Vagina (tissue), 2 donors: Measurements from ENCODE around the gene SLC18B1.

Experiments used
- POLR2A ChIP-seq, 2 donors: fragments of 450-650 bp; IDR thresholded peaks; one replicate each; pipeline ENCODE4 v1.6.1; 2017; ENCODE audit warnings: antibody characterized with exemption in 2 of 2, mild to moderate bottlenecking in 2 of 2, moderate library complexity in 2 of 2
- POLR2AphosphoS5 ChIP-seq, 2 donors: sonication (generic); formaldehyde crosslinking; IDR thresholded peaks; one replicate each; pipeline ENCODE4 v1.9.0; 2017; ENCODE audit warnings: antibody characterized with exemption in 2 of 2, mild to moderate bottlenecking in 2 of 2, low read depth in 1 of 2; ENCODE audit not compliant: insufficient read depth in 1 of 2
- TF ChIP-seq, protein P1 (sequence below), 3 experiments: fragments of 450-650 bp in 2 of 3; fragments of 200-600 bp in 1 of 3; sonication (generic) in 1 of 3; IDR thresholded peaks; one replicate each; pipeline ENCODE4 v1.5.1; 2017 to 2019; ENCODE audit warnings: antibody characterized with exemption in 3 of 3, mild to moderate bottlenecking in 2 of 3, moderate library complexity in 2 of 3

- no peak for TF ChIP-seq POLR2AphosphoS5 (IDR thresholded peaks at IDR 0.05; ENCODE audit: insufficient read depth in 1 of 2, low read depth in 1 of 2)
- TF ChIP-seq POLR2A (IDR thresholded peaks at IDR 0.05) = no peak
- TF ChIP-seq, protein P1, sequence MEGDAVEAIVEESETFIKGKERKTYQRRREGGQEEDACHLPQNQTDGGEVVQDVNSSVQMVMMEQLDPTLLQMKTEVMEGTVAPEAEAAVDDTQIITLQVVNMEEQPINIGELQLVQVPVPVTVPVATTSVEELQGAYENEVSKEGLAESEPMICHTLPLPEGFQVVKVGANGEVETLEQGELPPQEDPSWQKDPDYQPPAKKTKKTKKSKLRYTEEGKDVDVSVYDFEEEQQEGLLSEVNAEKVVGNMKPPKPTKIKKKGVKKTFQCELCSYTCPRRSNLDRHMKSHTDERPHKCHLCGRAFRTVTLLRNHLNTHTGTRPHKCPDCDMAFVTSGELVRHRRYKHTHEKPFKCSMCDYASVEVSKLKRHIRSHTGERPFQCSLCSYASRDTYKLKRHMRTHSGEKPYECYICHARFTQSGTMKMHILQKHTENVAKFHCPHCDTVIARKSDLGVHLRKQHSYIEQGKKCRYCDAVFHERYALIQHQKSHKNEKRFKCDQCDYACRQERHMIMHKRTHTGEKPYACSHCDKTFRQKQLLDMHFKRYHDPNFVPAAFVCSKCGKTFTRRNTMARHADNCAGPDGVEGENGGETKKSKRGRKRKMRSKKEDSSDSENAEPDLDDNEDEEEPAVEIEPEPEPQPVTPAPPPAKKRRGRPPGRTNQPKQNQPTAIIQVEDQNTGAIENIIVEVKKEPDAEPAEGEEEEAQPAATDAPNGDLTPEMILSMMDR (IDR thresholded peaks at IDR 0.05) = no peak
Measured at GRCh38 chr6:132741281-132741680, 57.2 kb downstream of the SLC18B1 start.
